ENCODE results near the gene ADGRB2.

Gene ADGRB2

GRCh38 chr1:31783846-31784245, 19.7 kb upstream of the ADGRB2 start:
- no peaks in the 10 kb centered on the region for H3K27me3 ChIP-seq (ENCODE audit: control insufficient read depth in 1 of 2, insufficient read depth in 2 of 2, low read length in 2 of 2)
- H3K36me3 ChIP-seq (ENCODE audit: control insufficient read depth in 1 of 2, insufficient read depth in 2 of 2, low read length in 2 of 2): no peaks in the 10 kb centered on the region
- H3K27ac ChIP-seq (ENCODE audit: low read depth, low read length): no peak overlapping the region
- peaks cover 30 to 40% of the 10 kb centered on the region in 2 donors for H3K4me1 ChIP-seq (ENCODE audit: control insufficient read depth in 1 of 2, insufficient read depth in 2 of 2, low read length in 2 of 2)
- H3K9me3 ChIP-seq (ENCODE audit: control insufficient read depth in 1 of 2, low read length in 2 of 2): no peaks in the 10 kb centered on the region
- H3K4me3 ChIP-seq (ENCODE audit: low read depth in 1 of 2, low read length in 2 of 2): no peak overlapping the region
- no peak overlapping the region for H3K9ac ChIP-seq (ENCODE audit: low read depth in 1 of 2, low read length in 2 of 2)

GRCh38 chr1:31782421-31783410, 18.6 kb upstream of the ADGRB2 start:
- Histone ChIP-seq H3K27me3 (ENCODE audit: control insufficient read depth in 1 of 2, insufficient read depth in 2 of 2, low read length in 2 of 2) (peaks cover 0 to 3% of the 10 kb centered on the region in 2 donors), H3K4me3 (ENCODE audit: low read depth in 1 of 2, low read length in 2 of 2) (no peak overlapping the region), H3K36me3 (ENCODE audit: control insufficient read depth in 1 of 2, insufficient read depth in 2 of 2, low read length in 2 of 2) (no peaks in the 10 kb centered on the region), H3K9me3 (ENCODE audit: control insufficient read depth in 1 of 2, low read length in 2 of 2) (no peaks in the 10 kb centered on the region), H3K9ac (ENCODE audit: low read depth in 1 of 2, low read length in 2 of 2) (no peak overlapping the region), H3K27ac (ENCODE audit: low read depth, low read length) (no peak overlapping the region), H3K4me1 (ENCODE audit: control insufficient read depth in 1 of 2, insufficient read depth in 2 of 2, low read length in 2 of 2) (peaks cover 25 to 34% of the 10 kb centered on the region in 2 donors)

- Histone ChIP-seq H3K9ac (ENCODE audit: low read depth in 1 of 2, low read length in 2 of 2) (no peak overlapping the region), H3K4me3 (ENCODE audit: low read depth in 1 of 2, low read length in 2 of 2) (no peak overlapping the region), H3K4me1 (ENCODE audit: control insufficient read depth in 1 of 2, insufficient read depth in 2 of 2, low read length in 2 of 2) (peaks cover 17 to 26% of the 10 kb centered on the region in 2 donors)
Observed at GRCh38 chr1:31781756-31782371, 17.7 kb upstream of the ADGRB2 start.

GRCh38 chr1:31781138-31781755, 17.1 kb upstream of the ADGRB2 start:
- Histone ChIP-seq H3K27ac (ENCODE audit: low read depth, low read length) (no peak overlapping the region), H3K4me3 (ENCODE audit: low read depth in 1 of 2, low read length in 2 of 2) (no peak overlapping the region), H3K27me3 (ENCODE audit: control insufficient read depth in 1 of 2, insufficient read depth in 2 of 2, low read length in 2 of 2) (peaks cover 0 to 6% of the 10 kb centered on the region in 2 donors), H3K9ac (ENCODE audit: low read depth in 1 of 2, low read length in 2 of 2) (no peak overlapping the region), H3K36me3 (ENCODE audit: control insufficient read depth in 1 of 2, insufficient read depth in 2 of 2, low read length in 2 of 2) (no peaks in the 10 kb centered on the region), H3K9me3 (ENCODE audit: control insufficient read depth in 1 of 2, low read length in 2 of 2) (no peaks in the 10 kb centered on the region), H3K4me1 (ENCODE audit: control insufficient read depth in 1 of 2, insufficient read depth in 2 of 2, low read length in 2 of 2) (peaks cover 11 to 20% of the 10 kb centered on the region in 2 donors)

More at GRCh38 chr1:31781756-31782371, 17.7 kb upstream of the ADGRB2 start:
- no peak overlapping the region for H3K27ac ChIP-seq (ENCODE audit: low read depth, low read length)
- no peaks in the 10 kb centered on the region for H3K36me3 ChIP-seq (ENCODE audit: control insufficient read depth in 1 of 2, insufficient read depth in 2 of 2, low read length in 2 of 2)
- H3K27me3 ChIP-seq (ENCODE audit: control insufficient read depth in 1 of 2, insufficient read depth in 2 of 2, low read length in 2 of 2): peaks cover 0 to 3% of the 10 kb centered on the region in 2 donors
- no peaks in the 10 kb centered on the region for H3K9me3 ChIP-seq (ENCODE audit: control insufficient read depth in 1 of 2, low read length in 2 of 2)

GRCh38 chr1:31780632-31781031, 16.5 kb upstream of the ADGRB2 start:
- H3K27me3 ChIP-seq (ENCODE audit: control insufficient read depth in 1 of 2, insufficient read depth in 2 of 2, low read length in 2 of 2): peaks cover 0 to 9% of the 10 kb centered on the region in 2 donors

GRCh38 chr1:31779687-31780086, 15.5 kb upstream of the ADGRB2 start:
- H3K4me1 ChIP-seq (ENCODE audit: control insufficient read depth in 1 of 2, insufficient read depth in 2 of 2, low read length in 2 of 2): peaks cover 7% of the 10 kb centered on the region in 2 donors
- no peaks in the 10 kb centered on the region for H3K9me3 ChIP-seq (ENCODE audit: control insufficient read depth in 1 of 2, low read length in 2 of 2)
- no peak overlapping the region for H3K9ac ChIP-seq (ENCODE audit: low read depth in 1 of 2, low read length in 2 of 2)
- no peak overlapping the region for H3K27ac ChIP-seq (ENCODE audit: low read depth, low read length)
- no peak overlapping the region for H3K4me3 ChIP-seq (ENCODE audit: low read depth in 1 of 2, low read length in 2 of 2)
- peaks cover 8 to 17% of the 10 kb centered on the region in 2 donors for H3K27me3 ChIP-seq (ENCODE audit: control insufficient read depth in 1 of 2, insufficient read depth in 2 of 2, low read length in 2 of 2)
- H3K36me3 ChIP-seq (ENCODE audit: control insufficient read depth in 1 of 2, insufficient read depth in 2 of 2, low read length in 2 of 2): no peaks in the 10 kb centered on the region

More at GRCh38 chr1:31780632-31781031, 16.5 kb upstream of the ADGRB2 start:
- H3K36me3 ChIP-seq (ENCODE audit: control insufficient read depth in 1 of 2, insufficient read depth in 2 of 2, low read length in 2 of 2): no peaks in the 10 kb centered on the region
- H3K27ac ChIP-seq (ENCODE audit: low read depth, low read length): no peak overlapping the region
- peaks cover 7 to 15% of the 10 kb centered on the region in 2 donors for H3K4me1 ChIP-seq (ENCODE audit: control insufficient read depth in 1 of 2, insufficient read depth in 2 of 2, low read length in 2 of 2)
- H3K9me3 ChIP-seq (ENCODE audit: control insufficient read depth in 1 of 2, low read length in 2 of 2): no peaks in the 10 kb centered on the region
- no peak overlapping the region for H3K9ac ChIP-seq (ENCODE audit: low read depth in 1 of 2, low read length in 2 of 2)
- H3K4me3 ChIP-seq (ENCODE audit: low read depth in 1 of 2, low read length in 2 of 2): no peak overlapping the region

GRCh38 chr1:31778763-31779488, 14.8 kb upstream of the ADGRB2 start:
- Histone ChIP-seq H3K4me1 (ENCODE audit: control insufficient read depth in 1 of 2, insufficient read depth in 2 of 2, low read length in 2 of 2) (peaks cover 7% of the 10 kb centered on the region in 2 donors), H3K27ac (ENCODE audit: low read depth, low read length) (no peak overlapping the region), H3K4me3 (ENCODE audit: low read depth in 1 of 2, low read length in 2 of 2) (no peak overlapping the region), H3K9me3 (ENCODE audit: control insufficient read depth in 1 of 2, low read length in 2 of 2) (no peaks in the 10 kb centered on the region), H3K36me3 (ENCODE audit: control insufficient read depth in 1 of 2, insufficient read depth in 2 of 2, low read length in 2 of 2) (no peaks in the 10 kb centered on the region), H3K9ac (ENCODE audit: low read depth in 1 of 2, low read length in 2 of 2) (no peak overlapping the region), H3K27me3 (ENCODE audit: control insufficient read depth in 1 of 2, insufficient read depth in 2 of 2, low read length in 2 of 2) (peaks cover 15 to 24% of the 10 kb centered on the region in 2 donors)

- H3K9me3 ChIP-seq (ENCODE audit: control insufficient read depth in 1 of 2, low read length in 2 of 2): no peaks in the 10 kb centered on the region
- H3K4me1 ChIP-seq (ENCODE audit: control insufficient read depth in 1 of 2, insufficient read depth in 2 of 2, low read length in 2 of 2): peaks cover 11 to 14% of the 10 kb centered on the region in 2 donors
- H3K27me3 ChIP-seq (ENCODE audit: control insufficient read depth in 1 of 2, insufficient read depth in 2 of 2, low read length in 2 of 2): peaks cover 39 to 48% of the 10 kb centered on the region in 2 donors
- H3K36me3 ChIP-seq (ENCODE audit: control insufficient read depth in 1 of 2, insufficient read depth in 2 of 2, low read length in 2 of 2): no peaks in the 10 kb centered on the region
- no peak overlapping the region for H3K27ac ChIP-seq (ENCODE audit: low read depth, low read length)
- H3K4me3 ChIP-seq (ENCODE audit: low read depth in 1 of 2, low read length in 2 of 2): no peak overlapping the region
- H3K9ac ChIP-seq (ENCODE audit: low read depth in 1 of 2, low read length in 2 of 2): no peak overlapping the region
Observed at GRCh38 chr1:31776516-31776915, 12.4 kb upstream of the ADGRB2 start.

GRCh38 chr1:31776032-31776431, 11.9 kb upstream of the ADGRB2 start:
- Histone ChIP-seq H3K9ac (ENCODE audit: low read depth in 1 of 2, low read length in 2 of 2) (no peak overlapping the region), H3K27me3 (ENCODE audit: control insufficient read depth in 1 of 2, insufficient read depth in 2 of 2, low read length in 2 of 2) (peaks cover 44 to 53% of the 10 kb centered on the region in 2 donors), H3K36me3 (ENCODE audit: control insufficient read depth in 1 of 2, insufficient read depth in 2 of 2, low read length in 2 of 2) (no peaks in the 10 kb centered on the region), H3K27ac (ENCODE audit: low read depth, low read length) (no peak overlapping the region), H3K9me3 (ENCODE audit: control insufficient read depth in 1 of 2, low read length in 2 of 2) (no peaks in the 10 kb centered on the region), H3K4me3 (ENCODE audit: low read depth in 1 of 2, low read length in 2 of 2) (no peak overlapping the region), H3K4me1 (ENCODE audit: control insufficient read depth in 1 of 2, insufficient read depth in 2 of 2, low read length in 2 of 2) (peaks cover 8 to 12% of the 10 kb centered on the region in 2 donors)

Data from duodenal mucosa (tissue), 2 donors.